OCI-LY3 (cell line): ENCODE measurements around the gene TMEM50B.

Source experiments
- H2AFZ ChIP-seq: fragments of 200-600, 300-600 bp; shearing (Covaris generic); 2 replicates; pipeline ENCODE4 v1.6.0; 2014; ENCODE audit warnings: antibody characterized with exemption, low read depth, low read length
- H3K27ac ChIP-seq: fragments of 200-600, 300-600 bp; sonication (generic); 2 replicates; pipeline ENCODE4 v1.5.1; 2014; ENCODE audit warnings: mild to moderate bottlenecking, low read length, moderate library complexity, mixed read lengths
- H3K27me3 ChIP-seq: fragments of 200-600, 300-600 bp; sonication (generic); 2 replicates; pipeline ENCODE4 v1.6.1; 2014; ENCODE audit warnings: low read depth, low read length, mixed read lengths
- H3K36me3 ChIP-seq: fragments of 200-600, 300-600 bp; sonication (generic); replicated peaks from 2 replicates; pipeline ENCODE3; 2014; ENCODE audit warnings: low read depth, low read length, mixed read lengths
- H3K4me1 ChIP-seq: fragments of 300-600, 200-600 bp; sonication (generic); 2 replicates; pipeline ENCODE4 v1.6.1; 2014; ENCODE audit warnings: low read length, mixed read lengths
- H3K4me2 ChIP-seq: fragments of 200-600, 300-600 bp; sonication (generic); 2 replicates; pipeline ENCODE4 v1.6.1; 2014; ENCODE audit warnings: low read length, mixed read lengths
- H3K4me3 ChIP-seq: fragments of 300-600, 200-600 bp; sonication (generic); 2 replicates; pipeline ENCODE4 v1.5.1; 2014; ENCODE audit warnings: antibody characterized with exemption, mild to moderate bottlenecking, low read length, moderate library complexity
- H3K79me2 ChIP-seq: fragments of 300-600, 200-600 bp; shearing (Covaris generic); 2 replicates; pipeline ENCODE4 v1.6.1; 2014; ENCODE audit warnings: mild to moderate bottlenecking, low read length, mixed read lengths
- H3K9ac ChIP-seq: fragments of 300-600, 200-600 bp; shearing (Covaris generic); 2 replicates; pipeline ENCODE4 v1.6.0; 2014; ENCODE audit warnings: mild to moderate bottlenecking, low read length, moderate library complexity
- H3K9me3 ChIP-seq: fragments of 200-600, 300-600 bp; shearing (Covaris generic); 2 replicates; pipeline ENCODE4 v1.6.1; 2014; ENCODE audit warnings: low read length, mixed read lengths; ENCODE audit not compliant: insufficient read depth
- H4K20me1 ChIP-seq: fragments of 200-600, 300-600 bp; sonication (generic); 2 replicates; pipeline ENCODE4 v1.6.1; 2016; ENCODE audit warnings: low read length, mixed read lengths; ENCODE audit not compliant: insufficient read depth
- EZH2phosphoT487 ChIP-seq: fragments of 200-600 bp; shearing (Covaris generic); IDR thresholded peaks from 2 replicates; pipeline ENCODE4 v1.6.1; 2018; ENCODE audit warnings: antibody characterized with exemption, mixed run types, low read depth
- TF ChIP-seq, protein P1 (sequence below): fragments of 200-600, 300-600 bp; sonication (generic); IDR thresholded peaks from 2 replicates; pipeline ENCODE4 v1.5.1; 2014; ENCODE audit warnings: antibody characterized with exemption, low read length, low read depth

The TMEM50B gene

DNA sequence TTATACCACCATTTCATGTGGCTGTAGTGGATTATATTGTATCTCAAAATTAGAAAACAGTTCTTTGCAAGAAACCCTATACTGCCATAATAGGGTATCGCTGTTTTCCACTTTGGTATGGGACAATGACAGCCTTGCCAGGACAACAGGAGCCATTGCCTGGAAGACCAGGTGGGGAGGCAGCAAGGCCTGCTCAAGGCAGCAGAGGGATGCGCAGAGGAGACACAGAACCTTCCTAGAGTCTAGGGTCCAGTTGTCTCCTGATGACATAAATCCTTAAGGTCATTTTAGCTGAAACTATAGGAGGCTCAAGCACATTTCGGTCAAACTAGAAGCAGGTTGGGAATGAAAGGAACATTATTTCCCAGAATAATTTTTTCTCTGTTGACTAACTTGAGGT is 48.9 kb downstream of the TMEM50B start:
- Histone ChIP-seq H3K27ac (no peak overlapping the region), H3K9ac (no peak overlapping the region), H3K36me3 (peaks cover 51% of the 10 kb centered on the region), H4K20me1 (peaks cover 18% of the 10 kb centered on the region), H3K79me2 (no peaks in the 10 kb centered on the region), H3K4me3 (no peak overlapping the region), H3K9me3 (no peaks in the 10 kb centered on the region), H3K4me2 (no peak overlapping the region), H3K27me3 (no peaks in the 10 kb centered on the region), H3K4me1 (peaks cover 33% of the 10 kb centered on the region), H2AFZ (no peak overlapping the region)
- TF ChIP-seq, protein P1, sequence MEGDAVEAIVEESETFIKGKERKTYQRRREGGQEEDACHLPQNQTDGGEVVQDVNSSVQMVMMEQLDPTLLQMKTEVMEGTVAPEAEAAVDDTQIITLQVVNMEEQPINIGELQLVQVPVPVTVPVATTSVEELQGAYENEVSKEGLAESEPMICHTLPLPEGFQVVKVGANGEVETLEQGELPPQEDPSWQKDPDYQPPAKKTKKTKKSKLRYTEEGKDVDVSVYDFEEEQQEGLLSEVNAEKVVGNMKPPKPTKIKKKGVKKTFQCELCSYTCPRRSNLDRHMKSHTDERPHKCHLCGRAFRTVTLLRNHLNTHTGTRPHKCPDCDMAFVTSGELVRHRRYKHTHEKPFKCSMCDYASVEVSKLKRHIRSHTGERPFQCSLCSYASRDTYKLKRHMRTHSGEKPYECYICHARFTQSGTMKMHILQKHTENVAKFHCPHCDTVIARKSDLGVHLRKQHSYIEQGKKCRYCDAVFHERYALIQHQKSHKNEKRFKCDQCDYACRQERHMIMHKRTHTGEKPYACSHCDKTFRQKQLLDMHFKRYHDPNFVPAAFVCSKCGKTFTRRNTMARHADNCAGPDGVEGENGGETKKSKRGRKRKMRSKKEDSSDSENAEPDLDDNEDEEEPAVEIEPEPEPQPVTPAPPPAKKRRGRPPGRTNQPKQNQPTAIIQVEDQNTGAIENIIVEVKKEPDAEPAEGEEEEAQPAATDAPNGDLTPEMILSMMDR, result no peak
- TF ChIP-seq EZH2phosphoT487, result no peak

DNA sequence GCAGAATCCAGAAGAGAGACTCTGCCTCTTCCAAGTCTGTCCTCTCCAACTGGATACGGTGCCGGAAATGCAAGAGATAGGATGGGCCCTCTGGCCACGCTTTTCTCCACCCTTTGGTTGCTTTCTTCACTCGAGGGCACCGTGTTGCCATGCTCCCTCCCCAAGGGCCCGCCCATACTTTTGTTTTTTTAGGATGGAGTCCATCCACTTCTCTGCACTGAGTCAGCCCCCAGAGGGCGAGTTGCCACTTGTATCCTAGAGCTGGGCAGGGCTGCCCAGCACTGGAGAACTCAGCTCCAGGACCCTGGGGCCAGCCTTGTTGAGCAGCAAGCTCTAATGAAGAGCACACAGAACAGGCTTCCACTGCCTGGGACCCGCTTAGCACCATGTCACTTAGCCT is 51.1 kb downstream of the TMEM50B start:
- Histone ChIP-seq H3K9me3 (no peaks in the 10 kb centered on the region), H3K4me1 (peaks cover 15% of the 10 kb centered on the region), H3K4me2 (no peak overlapping the region), H2AFZ (no peak overlapping the region), H3K27me3 (no peaks in the 10 kb centered on the region), H3K27ac (no peak overlapping the region), H3K79me2 (no peaks in the 10 kb centered on the region), H3K4me3 (no peak overlapping the region), H3K9ac (no peak overlapping the region), H4K20me1 (peaks cover 3% of the 10 kb centered on the region; the same call in 1 of the 2 replicates), H3K36me3 (peaks cover 55% of the 10 kb centered on the region)
- TF ChIP-seq, protein P1, result no peak
- no peak for TF ChIP-seq EZH2phosphoT487

DNA sequence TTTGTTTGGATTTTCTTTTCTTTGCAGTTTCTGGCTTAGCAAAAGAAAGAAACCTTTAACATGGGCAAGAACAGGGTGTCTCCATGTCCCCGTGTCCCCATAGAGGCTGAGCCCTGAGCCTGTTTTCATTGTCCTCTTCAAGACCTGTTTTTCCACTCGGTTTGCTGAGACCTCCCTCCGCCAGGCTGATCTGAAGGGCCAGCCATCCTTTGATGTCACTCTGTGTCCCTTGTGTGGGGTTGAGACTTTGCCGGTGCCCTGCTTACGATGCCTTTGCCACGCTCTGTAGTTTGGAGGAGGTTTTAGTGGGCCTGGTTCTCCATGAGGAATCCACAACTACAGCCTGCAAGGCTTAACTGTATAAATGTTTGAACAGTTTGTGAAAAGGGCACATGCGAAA is 52.7 kb downstream of the TMEM50B start:
- H3K4me1 ChIP-seq, result 0 out of 2 replicates have a peak, but pooled peaks cover under 1% of the 10 kb centered on the region
- no peaks in the 10 kb centered on the region for H3K27me3 ChIP-seq
- TF ChIP-seq, protein P1, result no peak
- TF ChIP-seq EZH2phosphoT487, result no peak
- no peak overlapping the region for H3K9ac ChIP-seq
- no peaks in the 10 kb centered on the region for H3K9me3 ChIP-seq
- H4K20me1 ChIP-seq, result peaks cover under 1% of the 10 kb centered on the region; the same call in 1 of the 2 replicates
- no peak overlapping the region for H3K27ac ChIP-seq
- no peak overlapping the region for H2AFZ ChIP-seq
- peaks cover 43% of the 10 kb centered on the region for H3K36me3 ChIP-seq
- H3K4me3 ChIP-seq, result no peak overlapping the region
- H3K79me2 ChIP-seq, result no peaks in the 10 kb centered on the region
- H3K4me2 ChIP-seq, result no peak overlapping the region

DNA sequence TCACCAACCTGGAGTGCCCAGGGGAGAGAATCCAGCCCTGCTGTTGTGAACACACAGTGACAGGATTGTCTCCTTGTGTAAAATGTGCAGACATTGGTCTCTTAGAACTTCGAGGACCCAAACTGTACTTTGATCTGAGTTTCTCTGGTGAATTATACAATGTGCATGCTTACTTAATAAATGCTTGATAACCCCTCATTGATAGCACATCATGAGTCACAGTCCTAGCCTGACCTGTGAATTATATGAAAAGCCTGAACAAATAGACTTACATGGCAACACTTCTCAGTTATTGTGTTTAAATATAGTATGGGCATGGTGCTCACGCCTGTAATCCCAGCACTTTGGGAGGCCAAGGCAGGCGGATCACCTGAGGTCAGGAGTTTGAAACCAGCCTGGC is 53.9 kb downstream of the TMEM50B start:
- Histone ChIP-seq H3K9me3 (no peaks in the 10 kb centered on the region), H3K4me1 (no peaks in the 10 kb centered on the region), H3K27me3 (no peaks in the 10 kb centered on the region), H3K4me3 (no peak overlapping the region), H3K36me3 (peaks cover 45% of the 10 kb centered on the region), H2AFZ (no peak overlapping the region), H4K20me1 (no peaks in the 10 kb centered on the region), H3K9ac (no peak overlapping the region), H3K4me2 (no peak overlapping the region), H3K27ac (no peak overlapping the region), H3K79me2 (no peaks in the 10 kb centered on the region)
- TF ChIP-seq EZH2phosphoT487, result no peak
- TF ChIP-seq, protein P1, result no peak
